Epithelial cell of prostate (primary cell): ENCODE measurements around the gene SELENOT.

Source experiments
- DNase-seq: peaks from one replicate; pipeline ENCODE4 v3.0.0-alpha.2; 2011; ENCODE audit warnings: low read depth, low spot score
- H3K27ac ChIP-seq: fragments of 450-650 bp; 2 replicates; pipeline ENCODE4 v1.5.1; 2017; ENCODE audit warnings: mild to moderate bottlenecking

Gene SELENOT

GRCh38 chr3:150662410-150663200 lies 59.5 kb downstream of the SELENOT start:
- no peak overlapping the region for H3K27ac ChIP-seq
- no peak for DNase-seq

GRCh38 chr3:150663461-150663860 lies 60.3 kb downstream of the SELENOT start:
- DNase-seq, result no peak
- no peak overlapping the region for H3K27ac ChIP-seq

- no peak overlapping the region for H3K27ac ChIP-seq
- no peak for DNase-seq
Measured at GRCh38 chr3:150666167-150666566, 63.0 kb downstream of the SELENOT start.

GRCh38 chr3:150673966-150674365 lies 70.8 kb downstream of the SELENOT start:
- DNase-seq, result no peak
- no peak overlapping the region for H3K27ac ChIP-seq

- no peak overlapping the region for H3K27ac ChIP-seq
- no peak for DNase-seq
Measured at GRCh38 chr3:150675587-150675986, 72.5 kb downstream of the SELENOT start.
